ENCODE data around the gene MOCS3. TPM values are rescaled to one million over a fixed set of nuclear protein-coding genes. Genes with fewer than 3 reads are reported as not detected.

Gene MOCS3
- polyA plus RNA-seq, 3 donors = 0.48 to 1.9 (median 1.9) TPM

- no peak overlapping the region for H2AFZ ChIP-seq (ENCODE audit: insufficient read depth, low read depth, low read length, poor library complexity, severe bottlenecking)
- H3K36me3 ChIP-seq (replicated peaks in 1 of 2; ENCODE audit: control insufficient read depth in 1 of 2, insufficient read depth in 2 of 2, low read length in 2 of 2) = no peaks in the 10 kb centered on the region
- Mint-ChIP-seq H3K4me3 (no peak overlapping the region), H3K36me3 (no peaks in the 10 kb centered on the region), H3K27me3 (ENCODE audit: low read depth in 3 of 3) (peaks cover 8 to 10% (median 10%) of the 10 kb centered on the region in 3 donors), H3K9me3 (peaks cover 0 to 9% (median 5%) of the 10 kb centered on the region in 7 donors), H3K4me1 (peaks cover 3% of the 10 kb centered on the region), H3K27ac (no peak overlapping the region)
- H3K4me3 ChIP-seq (replicated peaks in 1 of 3; ENCODE audit: low read depth in 2 of 3, low read length in 3 of 3) = no peak overlapping the region
- H3K9me3 ChIP-seq (replicated peaks in 1 of 2; ENCODE audit: control insufficient read depth in 1 of 2, insufficient read depth in 1 of 2, low read length in 2 of 2) = peaks cover 0 to 3% of the 10 kb centered on the region in 2 donors
- no peak for TF ChIP-seq CTCF (IDR thresholded peaks at IDR 0.05)
- DNase-seq = no peak
- peaks cover 0 to 7% of the 10 kb centered on the region in 2 donors for H3K27me3 ChIP-seq (ENCODE audit: control insufficient read depth in 2 of 2, insufficient read depth in 2 of 2, low read length in 2 of 2)
- WGBS (ENCODE audit: insufficient coverage) = no CpG with 5 or more reads among the region's 5 CpGs
- no peak overlapping the region for H3K9ac ChIP-seq (ENCODE audit: insufficient read depth, low read length, poor library complexity, severe bottlenecking)
- no peak overlapping the region for H3K4me2 ChIP-seq (replicated peaks; ENCODE audit: extremely low read depth, low read length, poor library complexity, severe bottlenecking)
- no peaks in the 10 kb centered on the region for H4K20me1 ChIP-seq (ENCODE audit: insufficient read depth, low read length)
- H3K27ac ChIP-seq (ENCODE audit: low read depth in 1 of 2, low read length in 2 of 2) = no peak overlapping the region
- no peaks in the 10 kb centered on the region for H3K4me1 ChIP-seq (ENCODE audit: control insufficient read depth in 1 of 2, insufficient read depth in 2 of 2, low read length in 2 of 2)
- H3K79me2 ChIP-seq (ENCODE audit: insufficient read depth, low read length) = no peaks in the 10 kb centered on the region
- intact Hi-C loops (cut with micrococcal nuclease) = no loop called here
These were observed 36.9 kb downstream of the MOCS3 start for GRCh38 chr20:50995506-50995905.

GRCh38 chr20:50996901-50997865 is 38.6 kb downstream of the MOCS3 start:
- Histone ChIP-seq H3K79me2 (ENCODE audit: insufficient read depth, low read length) (no peaks in the 10 kb centered on the region), H3K4me3 (replicated peaks in 1 of 3; ENCODE audit: low read depth in 2 of 3, low read length in 3 of 3) (no peak overlapping the region), H3K36me3 (replicated peaks in 1 of 2; ENCODE audit: control insufficient read depth in 1 of 2, insufficient read depth in 2 of 2, low read length in 2 of 2) (no peaks in the 10 kb centered on the region), H3K27ac (ENCODE audit: low read depth in 1 of 2, low read length in 2 of 2) (no peak overlapping the region), H3K27me3 (ENCODE audit: control insufficient read depth in 2 of 2, insufficient read depth in 2 of 2, low read length in 2 of 2) (peaks cover 0 to 7% of the 10 kb centered on the region in 2 donors), H4K20me1 (ENCODE audit: insufficient read depth, low read length) (no peaks in the 10 kb centered on the region), H3K4me1 (ENCODE audit: control insufficient read depth in 1 of 2, insufficient read depth in 2 of 2, low read length in 2 of 2) (no peaks in the 10 kb centered on the region), H3K9me3 (replicated peaks in 1 of 2; ENCODE audit: control insufficient read depth in 1 of 2, insufficient read depth in 1 of 2, low read length in 2 of 2) (peaks cover 0 to 3% of the 10 kb centered on the region in 2 donors), H3K9ac (ENCODE audit: insufficient read depth, low read length, poor library complexity, severe bottlenecking) (no peak overlapping the region), H3K4me2 (replicated peaks; ENCODE audit: extremely low read depth, low read length, poor library complexity, severe bottlenecking) (no peak overlapping the region), H2AFZ (ENCODE audit: insufficient read depth, low read depth, low read length, poor library complexity, severe bottlenecking) (no peak overlapping the region)
- Mint-ChIP-seq H3K27me3 (ENCODE audit: low read depth in 3 of 3) (peaks cover 8 to 12% (median 10%) of the 10 kb centered on the region in 3 donors), H3K36me3 (no peaks in the 10 kb centered on the region), H3K4me3 (no peak overlapping the region), H3K9me3 (peaks cover 0 to 9% (median 5%) of the 10 kb centered on the region in 7 donors), H3K4me1 (peaks cover 3% of the 10 kb centered on the region), H3K27ac (no peak overlapping the region)
- intact Hi-C loops (cut with micrococcal nuclease) = no loop called here
- no peak for DNase-seq
- TF ChIP-seq CTCF (IDR thresholded peaks at IDR 0.05) = no peak
- WGBS (ENCODE audit: insufficient coverage) = 66% methylated on average over 4 of the region's 10 CpGs
